Esophagus squamous epithelium (tissue), 5 donors: ENCODE results near the gene CHIC2. TPM values are rescaled to one million over a fixed set of nuclear protein-coding genes. Genes with fewer than 3 reads are reported as not detected.

Experiments
- DNase-seq: peaks from one replicate; lab custom pipeline; 2025; lab: John Stamatoyannopoulos, UW
- H3K27ac ChIP-seq, 4 donors: fragments of 200-600 bp; sonication (generic); one replicate each; pipeline ENCODE4 v1.5.1; 2016 to 2019; ENCODE audit warnings: mild to moderate bottlenecking in 1 of 4
- H3K27me3 ChIP-seq, 4 donors: fragments of 200-600 bp; sonication (generic); 1 replicate in 3 of 4; 2 replicates in 1 of 4; pipeline versions ENCODE4 v1.5.1 to v1.6.0; 2017 to 2021; ENCODE audit warnings: antibody characterized with exemption in 1 of 4
- H3K36me3 ChIP-seq, 3 donors: fragments of 200-600 bp; sonication (generic); one replicate each; pipeline ENCODE4 v1.5.1; 2016 to 2019
- H3K4me1 ChIP-seq, 3 donors: fragments of 200-600 bp; sonication (generic); one replicate each; pipeline ENCODE4 v1.5.1; 2017 to 2019
- H3K4me3 ChIP-seq, 4 donors: fragments of 200-600 bp; sonication (generic); 1 replicate in 3 of 4; 2 replicates in 1 of 4; pipeline ENCODE4 v1.5.1; 2016 to 2019; ENCODE audit warnings: mild to moderate bottlenecking in 2 of 4, moderate library complexity in 1 of 4
- H3K9me3 ChIP-seq, 3 donors: fragments of 200-600 bp; sonication (generic); one replicate each; pipeline ENCODE4 v1.5.1; 2016 to 2019
- POLR2A ChIP-seq, 4 donors: fragments of 450-650 bp; IDR thresholded peaks; one replicate each; pipeline ENCODE4 v1.6.1; 2017; ENCODE audit warnings: antibody characterized with exemption in 4 of 4, mild to moderate bottlenecking in 4 of 4, moderate library complexity in 3 of 4
- WGBS, 2 donors: methylation state at CpG; one replicate each; pipeline ENCODE4 v1.1.5; 2018; 5-methylcytosine and 5-hydroxymethylcytosine counted together
- intact Hi-C: fragments of 100-400 bp; cut with DNase I; formaldehyde crosslinking; loops from one replicate; pipeline ENCODE4 v1.15.0; 2022
- total RNA-seq, 4 donors: library from RNA; depleted of rRNA; stranded (reverse); fragments of >200 nt; gene quantifications; one replicate each; pipeline ENCODE4 v1.1.0, GENCODE V29; 2016
- TF ChIP-seq, protein P1 (sequence below), 6 experiments: fragments of 450-650 bp in 4 of 6; fragments of 200-600 bp in 2 of 6; sonication (generic) in 2 of 6; IDR thresholded peaks; one replicate each; pipeline ENCODE4 v1.5.1; 2016 to 2019; ENCODE audit warnings: antibody characterized with exemption in 6 of 6, mild to moderate bottlenecking in 4 of 6, moderate library complexity in 4 of 6
- donor health status: DM: yes; HTN: yes; CAD: no.

CHIC2 gene
- total RNA-seq, 4 donors from 2014 or later, result 40.4 to 56.0 (median 44.7) TPM

DNA sequence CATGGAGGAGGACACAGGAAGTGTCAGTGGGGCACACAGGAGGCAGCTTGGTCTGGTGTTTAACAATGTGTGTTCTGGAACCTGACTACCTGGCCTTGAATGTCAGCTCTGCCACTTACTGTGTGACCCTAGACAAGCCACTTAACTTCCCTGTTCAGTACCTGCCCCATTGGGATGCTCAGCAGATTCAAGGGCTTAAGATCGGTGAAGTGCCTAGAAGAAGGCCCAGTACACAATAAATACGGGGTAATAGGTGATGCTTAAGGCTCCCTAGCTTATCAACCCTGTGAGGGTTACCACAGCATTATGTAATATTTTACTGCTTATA, 1.6 kb upstream of the CHIC2 start:
- DNase-seq, result no peak
- Histone ChIP-seq H3K4me3 (no peak overlapping the region), H3K9me3 (no peaks in the 10 kb centered on the region), H3K4me1 (peaks cover 28 to 52% (median 41%) of the 10 kb centered on the region in 3 donors), H3K27ac (peak overlapping the region; percentile 95 to 98 (median 97)), H3K36me3 (no peaks in the 10 kb centered on the region), H3K27me3 (no peaks in the 10 kb centered on the region)
- intact Hi-C loops, result no loop called here
- WGBS, 2 donors, result 81 to 97% methylated on average over 2 of the region's 2 CpGs
- no peak for TF ChIP-seq POLR2A (IDR thresholded peaks at IDR 0.05)
- TF ChIP-seq, protein P1, sequence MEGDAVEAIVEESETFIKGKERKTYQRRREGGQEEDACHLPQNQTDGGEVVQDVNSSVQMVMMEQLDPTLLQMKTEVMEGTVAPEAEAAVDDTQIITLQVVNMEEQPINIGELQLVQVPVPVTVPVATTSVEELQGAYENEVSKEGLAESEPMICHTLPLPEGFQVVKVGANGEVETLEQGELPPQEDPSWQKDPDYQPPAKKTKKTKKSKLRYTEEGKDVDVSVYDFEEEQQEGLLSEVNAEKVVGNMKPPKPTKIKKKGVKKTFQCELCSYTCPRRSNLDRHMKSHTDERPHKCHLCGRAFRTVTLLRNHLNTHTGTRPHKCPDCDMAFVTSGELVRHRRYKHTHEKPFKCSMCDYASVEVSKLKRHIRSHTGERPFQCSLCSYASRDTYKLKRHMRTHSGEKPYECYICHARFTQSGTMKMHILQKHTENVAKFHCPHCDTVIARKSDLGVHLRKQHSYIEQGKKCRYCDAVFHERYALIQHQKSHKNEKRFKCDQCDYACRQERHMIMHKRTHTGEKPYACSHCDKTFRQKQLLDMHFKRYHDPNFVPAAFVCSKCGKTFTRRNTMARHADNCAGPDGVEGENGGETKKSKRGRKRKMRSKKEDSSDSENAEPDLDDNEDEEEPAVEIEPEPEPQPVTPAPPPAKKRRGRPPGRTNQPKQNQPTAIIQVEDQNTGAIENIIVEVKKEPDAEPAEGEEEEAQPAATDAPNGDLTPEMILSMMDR (IDR thresholded peaks at IDR 0.05), result no peak

DNA sequence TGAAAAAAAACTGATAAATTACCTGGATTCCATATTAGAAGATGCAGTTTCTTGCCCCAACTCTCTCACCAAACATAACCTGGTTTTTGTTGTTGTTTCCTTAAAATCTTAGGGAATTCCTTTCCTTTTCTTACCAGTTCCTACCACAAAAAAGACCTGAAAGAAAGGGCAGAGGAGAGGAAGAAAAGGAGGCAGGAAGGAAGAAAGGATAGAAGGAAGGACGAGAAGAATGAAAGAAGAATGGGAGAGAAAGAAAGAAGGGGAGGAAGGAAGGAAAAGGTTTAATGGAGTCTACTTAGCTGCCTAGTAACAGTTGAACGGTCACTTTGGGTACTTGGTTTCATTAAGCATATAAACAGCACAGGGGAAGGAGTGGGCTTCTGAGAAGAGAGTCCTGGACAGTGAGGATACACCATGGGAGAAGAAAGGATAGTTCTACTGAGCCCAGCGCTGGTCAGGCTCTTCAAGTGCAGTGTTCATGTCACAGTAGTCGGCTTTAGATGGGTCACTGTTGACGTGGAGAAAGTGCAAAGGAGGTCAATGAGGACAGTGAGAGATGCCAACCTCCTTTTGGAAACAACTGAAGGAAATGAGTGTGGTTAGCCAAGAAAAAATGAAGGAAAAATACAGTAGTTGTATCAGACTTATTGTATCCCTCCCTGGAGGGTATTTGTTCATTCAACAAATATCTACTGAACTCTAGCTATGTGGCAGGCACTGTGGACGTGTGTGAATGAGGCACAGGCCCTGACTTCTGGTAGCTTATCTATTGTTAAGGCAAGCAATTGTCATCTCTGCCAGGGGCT, 1.1 kb upstream of the CHIC2 start:
- no peaks in the 10 kb centered on the region for H3K27me3 ChIP-seq
- peak overlapping the region; percentile 95 to 98 (median 97) for H3K27ac ChIP-seq
- intact Hi-C loops, result no loop called here
- no peaks in the 10 kb centered on the region for H3K9me3 ChIP-seq
- H3K36me3 ChIP-seq, result no peaks in the 10 kb centered on the region
- H3K4me1 ChIP-seq, result peaks cover 28 to 58% (median 47%) of the 10 kb centered on the region in 3 donors
- 43 to 54% methylated on average over 6 of the region's 6 CpGs for WGBS, 2 donors
- no peak for DNase-seq
- peak overlapping the region in 3 of 4 donors; percentile 93 to 98 (median 95) for H3K4me3 ChIP-seq
- TF ChIP-seq, protein P1 (IDR thresholded peaks at IDR 0.05), result no peak
- TF ChIP-seq POLR2A (IDR thresholded peaks at IDR 0.05), result no peak

DNA sequence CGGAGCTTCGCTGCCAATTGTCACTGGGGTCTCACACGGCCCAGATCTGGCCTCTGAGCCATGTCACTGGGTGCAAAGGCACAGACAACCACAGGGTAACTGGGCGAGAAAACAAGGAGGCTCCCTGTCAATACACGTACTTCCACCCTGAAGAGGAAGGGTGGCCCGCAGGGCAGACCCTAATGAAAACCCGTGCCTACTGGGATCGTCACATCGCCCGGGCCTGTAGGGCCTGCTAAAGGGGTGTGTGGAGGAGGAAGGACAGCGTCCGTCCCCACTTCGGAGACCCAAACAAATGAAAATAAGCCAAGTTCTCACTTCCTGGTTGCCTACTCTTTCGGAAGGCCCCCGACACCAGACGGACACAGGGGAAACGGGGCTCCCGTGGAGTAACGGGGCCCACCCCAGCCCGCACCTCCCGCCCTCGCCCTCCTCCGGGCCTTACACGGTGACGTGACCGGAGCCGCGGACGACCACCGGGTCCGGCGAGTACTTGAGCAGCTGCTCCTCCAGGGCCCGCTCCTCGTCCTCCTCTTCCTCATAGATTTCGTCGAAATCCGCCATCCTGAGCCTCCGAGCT, 578 bp downstream of the CHIC2 start:
- 0 to 2% methylated on average over 5 to 21 of the region's 38 CpGs for WGBS, 2 donors
- Histone ChIP-seq H3K36me3 (no peaks in the 10 kb centered on the region), H3K4me1 (peaks cover 28 to 74% (median 54%) of the 10 kb centered on the region in 3 donors), H3K9me3 (no peaks in the 10 kb centered on the region), H3K4me3 (peak overlapping the region; percentile 93 to 98 (median 95)), H3K27ac (peak overlapping the region; percentile 95 to 98 (median 97)), H3K27me3 (no peaks in the 10 kb centered on the region)
- TF ChIP-seq, protein P1 (IDR thresholded peaks at IDR 0.05), result no peak
- no peak for TF ChIP-seq POLR2A (IDR thresholded peaks at IDR 0.05)
- intact Hi-C loops, result no loop called here
- DNase-seq, result peak; percentile 31

DNA sequence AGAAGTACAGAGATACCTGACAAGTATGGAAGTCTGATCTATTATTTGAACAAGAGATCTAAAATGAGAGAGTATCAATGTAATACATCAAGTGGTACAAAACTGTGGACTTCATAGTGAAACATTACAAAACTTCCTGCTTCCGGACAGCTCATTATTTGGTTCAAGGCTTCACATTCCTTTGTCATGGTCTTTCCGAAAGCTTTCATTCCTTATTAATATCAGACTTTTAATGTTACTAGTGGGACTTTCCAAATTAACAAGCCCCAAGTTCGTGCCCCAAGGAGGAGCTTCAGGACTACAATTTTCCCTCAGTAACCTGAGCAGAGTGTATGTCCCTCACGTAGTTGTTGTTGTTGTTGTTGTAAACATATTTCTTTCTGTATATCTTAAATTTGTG, 1.2 kb downstream of the CHIC2 start:
- H3K4me3 ChIP-seq, result peak overlapping the region; percentile 93 to 98 (median 95)
- intact Hi-C loops, result no loop called here
- peak overlapping the region; percentile 95 to 98 (median 97) for H3K27ac ChIP-seq
- TF ChIP-seq, protein P1 (IDR thresholded peaks at IDR 0.05), result no peak
- no peak for TF ChIP-seq POLR2A (IDR thresholded peaks at IDR 0.05)
- peaks cover 28 to 80% (median 54%) of the 10 kb centered on the region in 3 donors for H3K4me1 ChIP-seq
- DNase-seq, result no peak
- no peaks in the 10 kb centered on the region for H3K9me3 ChIP-seq
- no peaks in the 10 kb centered on the region for H3K36me3 ChIP-seq
- no peaks in the 10 kb centered on the region for H3K27me3 ChIP-seq
- 0 to 1% methylated on average over 4 of the region's 4 CpGs for WGBS, 2 donors

DNA sequence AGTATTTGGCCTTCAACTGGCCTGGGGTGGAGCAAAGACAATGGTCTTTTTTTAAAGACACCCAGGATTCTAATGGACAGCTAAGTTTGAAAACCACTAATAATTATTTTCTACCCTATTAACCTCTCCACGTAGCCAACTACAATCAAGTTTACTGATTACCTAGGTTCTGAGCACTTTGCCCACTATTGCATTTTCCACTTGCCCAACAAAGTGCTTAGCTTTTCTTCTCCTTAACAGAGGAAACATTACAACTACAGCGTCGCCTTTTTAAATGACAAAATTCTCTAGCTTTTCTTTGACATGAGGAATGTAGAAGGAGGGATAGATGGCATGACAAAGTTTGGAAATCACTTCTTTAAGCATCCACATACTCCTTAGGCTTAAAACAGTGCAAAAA, 2.0 kb downstream of the CHIC2 start:
- peak overlapping the region in 3 of 4 donors; percentile 97 to 98 (median 97) for H3K27ac ChIP-seq
- DNase-seq, result no peak
- WGBS, 2 donors, result 55 to 61% methylated on average over 3 of the region's 3 CpGs
- TF ChIP-seq, protein P1 (IDR thresholded peaks at IDR 0.05), result no peak
- TF ChIP-seq POLR2A (IDR thresholded peaks at IDR 0.05), result no peak
- peaks cover 28 to 83% (median 54%) of the 10 kb centered on the region in 3 donors for H3K4me1 ChIP-seq
- intact Hi-C loops, result no loop called here
- no peaks in the 10 kb centered on the region for H3K36me3 ChIP-seq
- H3K27me3 ChIP-seq, result no peaks in the 10 kb centered on the region
- H3K9me3 ChIP-seq, result no peaks in the 10 kb centered on the region
- H3K4me3 ChIP-seq, result peak overlapping the region; percentile 93 to 98 (median 95)
